ENCODE results near the gene DPYSL5. TPM values are rescaled to one million over a fixed set of nuclear protein-coding genes. Genes with fewer than 3 reads are reported as not detected.

Gene DPYSL5
- total RNA-seq, 2 donors from 2014 or later: not detected

- 0 to 1% methylated on average over 12 to 51 of the region's 69 CpGs for WGBS, 2 donors
- DNase-seq (peak; percentile 80 to 90 (median 83)), ATAC-seq (peak; percentile 93)
- Histone ChIP-seq H3K4me3 (peak within 1 kb of the TSS; percentile 63 to 65), H3K27me3 (no peaks in the 10 kb centered on the region), H3K9me3 (no peaks in the 10 kb centered on the region), H3K27ac (peak within 1 kb of the TSS; percentile 50 to 71 (median 62)), H3K36me3 (replicated peaks in 1 of 2; ENCODE audit: insufficient read depth in 1 of 2, low read depth in 2 of 2) (no peaks in the 10 kb centered on the region), H3K4me1 (peaks cover 21% of the 10 kb centered on the region)
- TF ChIP-seq CTCF (IDR thresholded peaks at IDR 0.05): no peak
- TF ChIP-seq POLR2A (IDR thresholded peaks at IDR 0.05): peak in 1 of 3 donors; percentile 39
- intact Hi-C loops (cut with DNase I): no loop called here
These were observed 122.5 kb downstream of the DPYSL5 start, which contains the start of gene MAPRE3 for GRCh38 chr2:26970244-26970927. TSS of gene MAPRE3 (plus strand) at chr2:26970637. CDS start at chr2:27022219, 51,582 bp downstream.

- Histone ChIP-seq H3K27me3 (no peaks in the 10 kb centered on the region), H3K27ac (peak overlapping the region; percentile 50 to 71 (median 62)), H3K36me3 (replicated peaks in 1 of 2; ENCODE audit: insufficient read depth in 1 of 2, low read depth in 2 of 2) (no peaks in the 10 kb centered on the region), H3K9me3 (no peaks in the 10 kb centered on the region), H3K4me1 (peaks cover 21% of the 10 kb centered on the region), H3K4me3 (peak overlapping the region; percentile 63 to 65)
- DNase-seq: no peak
- intact Hi-C loops (cut with DNase I): no loop called here
- 12 to 20% methylated on average over 25 to 26 of the region's 34 CpGs for WGBS, 2 donors
- TF ChIP-seq POLR2A (IDR thresholded peaks at IDR 0.05) (no peak), CTCF (IDR thresholded peaks at IDR 0.05) (no peak)
- ATAC-seq: no peak
These were observed 123.1 kb downstream of the DPYSL5 start for GRCh38 chr2:26970928-26971627.

- Histone ChIP-seq H3K9me3 (no peaks in the 10 kb centered on the region), H3K27ac (no peak overlapping the region), H3K27me3 (no peaks in the 10 kb centered on the region), H3K36me3 (replicated peaks in 1 of 2; ENCODE audit: insufficient read depth in 1 of 2, low read depth in 2 of 2) (no peaks in the 10 kb centered on the region), H3K4me3 (no peak overlapping the region), H3K4me1 (peaks cover 21% of the 10 kb centered on the region)
- intact Hi-C loops (cut with DNase I): no loop called here
- TF ChIP-seq CTCF (IDR thresholded peaks at IDR 0.05) (no peak), POLR2A (IDR thresholded peaks at IDR 0.05) (no peak)
- ATAC-seq (no peak), DNase-seq (peak in 2 of 4 donors; percentile 39 to 45)
- WGBS, 2 donors: 58 to 62% methylated on average over 9 of the region's 9 CpGs
These were observed 124.2 kb downstream of the DPYSL5 start for GRCh38 chr2:26971911-26972786.

GRCh38 chr2:26974352-26974751 lies 126.4 kb downstream of the DPYSL5 start:
- peaks cover 35% of the 10 kb centered on the region for H3K4me1 ChIP-seq
- WGBS, 2 donors: 77 to 83% methylated on average over 5 of the region's 5 CpGs
- ATAC-seq: no peak
- no peaks in the 10 kb centered on the region for H3K27me3 ChIP-seq
- TF ChIP-seq CTCF (IDR thresholded peaks at IDR 0.05) (no peak), POLR2A (IDR thresholded peaks at IDR 0.05) (no peak)
- H3K27ac ChIP-seq: no peak overlapping the region
- intact Hi-C loops (cut with DNase I): no loop called here
- H3K36me3 ChIP-seq (replicated peaks in 1 of 2; ENCODE audit: insufficient read depth in 1 of 2, low read depth in 2 of 2): no peaks in the 10 kb centered on the region
- DNase-seq: no peak
- no peak overlapping the region for H3K4me3 ChIP-seq
- H3K9me3 ChIP-seq: no peaks in the 10 kb centered on the region

All from body of pancreas (tissue), 4 donors.